Loucy (cell line): ENCODE data around the gene IRAK1BP1.

ENCODE experiments used
- CTCF ChIP-seq: fragments of 200-600 bp; sonication (generic); conservative IDR thresholded peaks from 2 replicates; pipeline ENCODE4 v1.5.1; 2014; ENCODE audit warnings: mild to moderate bottlenecking, antibody characterized with exemption, low read length
- EZH2phosphoT487 ChIP-seq: fragments of 200-600 bp; IDR thresholded peaks from 2 replicates; pipeline ENCODE4 v1.6.1; 2018; ENCODE audit warnings: antibody characterized with exemption, mild to moderate bottlenecking, moderate library complexity, borderline replicate concordance

GRCh38 chr6:78942446-78942845, 75.1 kb downstream of the IRAK1BP1 start:
- no peak for TF ChIP-seq CTCF
- TF ChIP-seq EZH2phosphoT487 = no peak
